Activated T-cell treated with anti-CD3 and anti-CD28 coated beads, Interleukin-2, amount 50 U/mL, for 1 hour (primary cell): ENCODE results near the gene IPO9.
"Not testable (repeated sequence)": the region's sequence is repeated elsewhere in the genome, so short reads cannot be mapped to it uniquely, and the experiment has no call there.

ENCODE experiments used
- DNase-seq: peaks from one replicate; pipeline ENCODE4 v3.0.0-alpha.2; 2020

IPO9 gene

DNA sequence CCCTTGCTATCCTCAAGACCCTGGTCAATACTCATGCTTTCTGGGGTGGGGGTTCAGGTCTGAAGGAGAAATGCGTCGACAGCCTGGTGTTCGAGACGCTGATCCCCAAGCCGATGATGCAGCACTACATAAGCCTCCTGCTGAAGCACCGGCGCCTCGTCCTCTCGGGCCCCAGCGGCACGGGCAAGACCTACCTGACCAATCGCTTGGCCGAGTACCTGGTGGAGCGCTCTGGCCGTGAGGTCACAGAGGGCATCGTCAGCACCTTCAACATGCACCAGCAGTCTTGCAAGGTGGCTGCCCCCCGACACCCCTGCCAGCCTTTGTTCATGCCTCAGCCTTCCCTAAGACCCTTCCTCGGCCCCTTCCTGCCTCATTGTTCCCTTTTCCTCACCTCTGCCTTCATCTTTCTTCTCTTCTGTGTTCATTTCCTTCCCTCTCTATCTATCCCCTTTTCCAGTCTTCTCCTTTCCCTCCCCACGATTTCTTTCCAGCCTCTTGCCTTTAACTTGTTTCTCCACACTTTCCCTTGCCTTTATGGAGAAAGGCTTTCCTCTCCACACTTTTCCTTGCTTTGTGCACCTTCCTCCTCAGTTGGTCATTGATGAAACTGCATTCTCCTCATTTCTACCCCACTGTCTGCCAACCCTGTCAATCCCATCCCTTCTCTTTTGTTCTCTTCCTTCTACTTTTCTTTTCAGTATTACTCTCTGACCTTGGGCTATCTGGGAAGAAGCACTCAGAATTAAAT is 18.3 kb upstream of the IPO9 start:
- DNase-seq: no peak

DNA sequence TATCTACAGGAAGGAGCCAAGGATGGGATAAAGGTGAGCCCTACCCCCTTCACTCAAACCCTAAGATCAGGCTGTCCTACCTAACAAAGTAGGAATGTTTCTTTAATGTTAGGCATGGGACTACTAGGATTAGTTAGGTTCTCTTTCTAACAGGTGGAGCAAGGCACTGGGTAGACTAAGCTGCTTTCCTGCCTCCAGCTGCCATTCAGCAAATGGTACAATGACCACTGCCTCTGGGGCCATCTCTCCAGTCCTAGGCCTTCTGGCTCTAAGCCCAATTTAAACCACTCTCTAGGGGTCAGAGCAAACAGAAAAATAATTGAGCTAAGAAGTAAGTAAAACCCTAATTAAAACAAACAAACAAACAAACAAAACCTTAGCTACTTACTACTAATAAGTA is 15.7 kb upstream of the IPO9 start:
- no peak for DNase-seq

DNA sequence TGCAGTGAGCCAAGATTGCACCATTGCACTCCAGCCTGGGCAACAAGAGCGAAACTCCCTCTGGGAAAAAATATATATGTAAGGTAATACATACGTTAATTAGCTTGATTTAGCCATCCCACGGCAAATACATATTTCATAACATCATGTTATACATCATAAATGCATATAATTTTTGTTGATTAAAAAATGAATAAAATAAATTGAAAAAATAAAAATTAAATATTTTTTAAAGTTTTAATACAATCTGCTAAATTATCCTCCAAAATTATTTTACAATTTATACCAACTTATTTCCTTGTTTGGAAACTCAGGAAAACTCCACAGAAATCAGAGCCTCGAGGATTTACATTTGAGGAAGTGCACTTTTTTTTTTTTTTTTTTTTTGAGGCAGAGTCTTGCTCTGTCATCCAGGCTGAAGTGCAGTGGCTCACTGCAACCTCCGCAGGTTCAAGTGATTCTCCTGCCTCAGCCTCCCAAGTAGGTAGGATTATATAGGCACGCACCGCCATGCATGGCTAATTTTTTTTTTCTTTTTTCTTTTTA is 12.6 kb upstream of the IPO9 start:
- no peak for DNase-seq

DNA sequence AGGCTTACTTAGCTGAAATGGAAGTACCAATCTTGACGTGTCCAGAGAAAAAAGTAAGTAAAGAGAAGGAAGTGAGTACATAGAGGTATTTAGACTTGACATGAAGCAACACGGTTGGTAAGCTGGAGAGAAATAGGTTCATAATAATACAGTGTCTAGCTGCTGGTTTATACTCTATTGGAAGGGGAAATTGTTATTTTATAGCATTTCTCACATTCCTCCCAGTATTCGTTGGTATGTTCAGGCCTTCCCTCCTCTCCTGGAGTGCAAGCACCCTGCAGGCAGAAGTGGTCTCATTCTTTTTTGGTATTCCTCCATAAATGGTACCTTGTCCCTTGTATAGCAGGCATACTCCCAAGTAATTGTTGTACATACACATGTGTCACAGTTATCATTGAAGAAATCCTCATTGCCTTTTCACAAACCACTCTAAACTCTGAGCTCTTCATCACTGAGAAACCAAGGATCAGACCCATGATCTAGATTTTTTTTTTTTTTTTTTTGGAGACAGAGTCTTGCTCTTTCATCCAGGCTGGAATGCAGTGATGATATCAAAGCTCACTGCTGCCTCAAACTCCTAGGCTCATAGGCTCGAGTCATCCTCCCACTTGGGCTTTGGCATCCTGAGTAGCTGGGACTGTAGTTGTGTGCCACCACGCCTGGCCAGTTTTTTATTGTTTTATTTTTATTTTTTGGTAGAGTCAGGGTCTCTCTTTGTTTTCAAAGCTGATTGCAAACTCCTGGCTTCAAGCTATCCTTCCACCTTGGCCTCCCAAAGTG is 9.8 kb upstream of the IPO9 start:
- no peak for DNase-seq

DNA sequence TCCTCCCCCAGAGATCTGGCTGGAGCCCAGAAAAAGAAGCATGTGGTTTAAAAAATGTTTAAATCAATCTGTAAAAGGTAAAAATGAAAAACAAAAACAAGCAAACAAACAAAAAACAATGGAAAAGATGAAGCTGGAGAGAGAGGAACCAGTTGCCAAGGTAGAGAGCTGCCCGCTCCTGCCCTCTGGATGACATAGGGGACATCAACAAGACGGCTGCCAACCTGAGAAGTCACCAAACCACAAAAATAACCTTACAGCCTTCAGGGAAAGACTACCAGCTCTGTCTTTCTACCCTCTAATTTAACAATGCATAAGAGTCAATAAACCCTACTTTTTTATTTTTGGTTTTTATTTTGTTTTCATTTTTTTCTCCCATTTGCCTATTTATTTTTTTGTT is 8.5 kb upstream of the IPO9 start:
- DNase-seq: no peak

DNA sequence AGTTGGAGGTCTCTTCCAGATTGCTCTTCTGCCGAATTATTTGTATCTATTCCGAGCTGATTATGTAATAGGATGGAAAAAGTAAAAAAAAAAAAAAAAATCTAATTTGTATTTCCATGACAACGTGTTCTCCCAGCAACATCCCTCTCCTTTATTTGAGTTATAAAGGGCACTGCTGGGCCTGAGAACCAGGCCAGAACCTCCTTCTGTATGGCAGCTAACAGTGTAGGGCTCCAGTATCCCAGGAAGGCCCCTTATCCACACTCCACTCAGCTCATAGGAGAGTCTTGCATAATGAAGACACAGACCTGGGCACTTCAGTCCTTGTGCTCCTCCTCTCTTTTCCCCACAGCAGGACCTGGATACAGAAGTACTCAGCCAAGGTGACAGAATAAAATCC is 3.7 kb upstream of the IPO9 start:
- DNase-seq: no peak

DNA sequence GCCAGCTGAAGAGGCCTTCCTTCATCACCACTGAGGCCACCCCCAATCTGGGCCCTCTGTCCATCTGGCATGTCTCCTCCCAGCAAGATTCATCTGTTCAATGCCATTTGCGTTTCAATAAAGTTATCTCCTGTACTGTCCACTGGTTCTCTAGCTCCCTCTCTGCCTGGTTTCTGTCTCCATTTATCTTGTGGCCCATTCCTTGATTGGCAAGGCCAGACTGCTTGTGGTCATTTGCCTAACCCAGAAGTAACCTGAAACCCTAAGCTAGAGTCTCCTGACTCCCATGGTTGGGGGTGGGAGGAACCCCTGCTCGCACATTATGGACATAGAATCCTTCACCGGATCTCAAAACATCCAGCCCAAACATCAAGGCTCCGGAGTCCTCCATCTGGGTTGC is 2.1 kb upstream of the IPO9 start:
- DNase-seq: no peak

DNA sequence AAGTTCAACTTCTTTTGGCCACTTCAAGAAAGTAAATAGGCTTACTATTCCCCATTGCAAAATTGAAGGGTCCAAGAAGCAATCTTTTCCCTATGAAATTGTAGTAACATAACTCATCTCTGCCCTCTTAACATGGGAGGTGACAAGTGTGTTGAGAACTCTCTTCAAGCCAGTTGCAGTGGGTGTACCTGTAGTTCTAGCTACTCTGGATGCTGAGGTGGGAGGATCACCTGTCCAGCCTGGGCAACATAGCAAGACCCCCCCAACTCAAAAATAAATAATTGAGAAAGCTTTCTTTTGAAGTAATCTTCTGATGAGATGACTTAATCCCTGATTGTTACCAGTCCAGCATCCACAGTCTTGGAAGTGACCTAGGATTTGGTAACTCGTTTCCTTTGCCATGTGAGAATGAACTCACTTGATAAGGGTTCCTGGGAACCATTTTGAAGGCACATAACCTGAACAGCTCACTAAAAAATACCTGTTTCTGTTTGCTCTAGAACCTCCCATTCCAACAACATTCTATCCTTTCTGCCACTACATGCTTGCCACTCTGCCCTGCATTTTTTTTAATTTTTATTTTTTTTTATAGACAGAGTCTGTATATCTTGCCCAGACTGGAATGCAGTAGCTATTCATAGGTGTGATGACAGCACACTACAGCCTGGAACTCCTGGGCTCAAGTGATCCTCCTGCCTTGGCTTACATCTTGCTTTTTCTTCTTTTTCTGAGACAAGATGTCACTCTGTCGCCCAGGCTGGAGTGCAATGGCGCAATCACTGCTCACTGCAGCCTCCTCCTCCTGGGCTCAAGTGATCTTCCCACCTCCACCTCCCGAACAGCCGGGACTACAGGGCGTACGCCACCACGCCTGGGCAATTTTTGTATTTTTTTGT is 1.4 kb upstream of the IPO9 start:
- DNase-seq: no peak

DNA sequence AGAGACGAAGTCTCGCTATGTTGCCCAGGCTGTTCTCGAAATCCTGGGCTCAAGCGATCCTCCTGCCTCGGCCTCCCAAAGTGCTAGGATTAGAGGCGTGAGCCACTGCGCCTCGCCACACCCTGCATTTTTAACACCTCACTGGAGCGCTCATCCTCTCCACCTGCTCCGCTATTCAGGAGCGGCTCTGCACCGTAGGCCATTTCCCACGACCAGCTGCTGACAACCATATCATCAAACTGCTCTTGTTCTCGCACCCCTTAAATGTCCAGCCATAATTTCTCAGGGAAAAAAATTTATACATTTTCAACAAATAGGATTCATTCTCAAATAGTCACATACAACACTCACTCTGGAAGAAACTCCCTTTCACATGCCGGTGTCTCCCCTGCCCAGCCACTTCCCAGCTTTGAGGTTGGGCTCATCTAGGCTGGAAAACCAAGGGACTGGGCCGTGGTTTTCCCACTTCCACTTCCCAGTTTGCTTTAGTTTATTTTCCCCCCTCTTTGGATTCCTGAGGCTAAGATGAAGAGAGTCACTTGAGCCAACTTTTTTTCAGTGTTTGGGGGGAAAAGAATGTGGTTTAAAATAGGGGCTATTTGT is 639 bp upstream of the IPO9 start:
- no peak for DNase-seq

DNA sequence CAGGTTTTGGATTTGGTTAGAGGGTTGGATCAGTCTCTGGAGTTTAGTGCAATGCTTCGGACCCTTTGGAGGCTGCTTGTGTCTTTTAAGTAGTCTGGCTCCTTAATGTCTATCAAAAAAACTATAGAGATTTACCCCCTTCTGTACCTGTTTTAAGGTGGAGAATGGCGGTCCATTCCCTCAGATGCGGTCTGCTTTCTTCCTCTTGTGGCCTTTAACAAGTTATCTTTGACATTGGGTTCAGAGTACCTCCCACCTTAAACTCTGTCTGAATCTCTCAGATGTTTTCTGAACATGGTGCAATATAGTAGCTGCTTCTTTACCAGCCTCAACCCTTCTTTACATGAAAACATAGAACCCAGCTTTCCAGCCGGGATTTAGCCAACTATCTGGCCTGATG is 2.4 kb downstream of the IPO9 start:
- DNase-seq: no peak

DNA sequence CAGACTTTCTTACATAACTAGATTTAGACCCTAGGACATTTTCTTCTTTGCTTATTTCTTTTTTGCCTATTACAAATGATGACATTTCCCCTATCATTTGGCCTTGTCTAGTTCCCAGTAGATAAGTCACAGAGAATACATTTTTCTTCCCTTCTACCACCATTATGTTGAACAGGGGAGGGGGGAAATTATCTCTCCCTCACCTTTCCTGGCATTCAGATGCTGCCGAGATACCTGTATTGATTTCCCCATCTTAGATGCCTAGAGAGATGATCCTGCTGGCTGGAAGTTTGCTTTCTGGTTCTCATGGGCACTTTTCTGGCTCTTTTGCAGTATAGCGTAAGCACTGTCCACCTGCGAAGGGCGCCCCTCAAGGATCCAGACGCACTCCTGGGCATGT is 5.7 kb downstream of the IPO9 start:
- no peak for DNase-seq

DNA sequence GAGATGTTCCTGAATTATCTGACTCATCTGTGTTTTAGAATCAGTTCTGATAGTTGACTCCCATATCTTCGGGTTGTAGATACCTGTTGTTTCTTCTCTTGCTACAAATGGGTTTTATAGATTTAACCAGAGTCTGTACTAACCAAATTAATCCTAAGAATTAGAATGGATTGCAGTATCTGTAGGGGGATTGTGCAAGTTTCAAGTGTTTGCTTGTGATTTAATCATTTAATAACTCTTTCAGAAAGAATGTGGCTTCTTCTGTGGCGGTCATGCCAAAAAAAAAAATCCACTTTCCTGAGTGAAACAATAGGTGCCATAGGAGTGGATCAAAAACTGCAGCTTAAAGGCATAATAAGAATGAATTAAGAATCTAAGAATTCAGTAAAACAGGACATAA is 9.4 kb downstream of the IPO9 start:
- DNase-seq: no peak

DNA sequence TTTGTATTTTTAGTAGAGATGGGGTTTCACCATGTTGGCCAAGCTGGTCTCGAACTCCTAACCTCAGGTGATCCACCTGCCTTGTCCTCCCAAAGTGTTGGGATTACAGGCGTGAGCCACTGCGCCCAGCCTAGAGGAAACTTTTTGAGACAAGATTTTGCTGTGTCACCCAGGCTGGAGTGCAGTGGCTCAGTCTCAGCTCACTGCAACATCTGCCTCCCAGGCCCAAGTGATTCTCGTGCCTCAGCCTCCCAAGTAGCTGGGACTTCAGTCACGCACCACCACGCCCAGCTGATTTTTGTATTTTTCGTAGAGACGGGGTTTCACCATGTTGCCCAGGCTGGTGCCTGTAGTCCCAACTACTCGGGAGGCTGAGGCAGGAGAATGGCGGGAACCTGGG is 10.1 kb downstream of the IPO9 start:
- not testable (repeated sequence) for DNase-seq

DNA sequence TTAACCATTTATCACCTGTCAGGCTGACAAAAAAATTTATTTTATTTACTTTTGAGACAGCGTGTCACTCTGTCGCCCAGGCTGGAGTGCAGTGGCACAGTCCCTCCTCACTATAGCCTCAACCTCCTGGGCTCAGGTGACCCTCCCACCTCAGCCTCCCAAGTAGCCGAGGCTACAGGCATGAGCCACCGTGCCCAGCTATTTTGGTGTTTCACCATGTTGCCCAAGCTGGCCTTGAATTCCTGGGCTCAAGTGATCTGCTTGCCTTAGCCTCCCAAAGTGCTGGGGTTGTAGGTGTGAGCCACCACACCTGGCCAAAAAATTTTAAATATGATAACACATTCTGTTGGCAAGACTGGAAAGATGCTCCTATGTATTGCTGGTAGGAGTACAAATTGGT is 11.1 kb downstream of the IPO9 start:
- DNase-seq: no peak

DNA sequence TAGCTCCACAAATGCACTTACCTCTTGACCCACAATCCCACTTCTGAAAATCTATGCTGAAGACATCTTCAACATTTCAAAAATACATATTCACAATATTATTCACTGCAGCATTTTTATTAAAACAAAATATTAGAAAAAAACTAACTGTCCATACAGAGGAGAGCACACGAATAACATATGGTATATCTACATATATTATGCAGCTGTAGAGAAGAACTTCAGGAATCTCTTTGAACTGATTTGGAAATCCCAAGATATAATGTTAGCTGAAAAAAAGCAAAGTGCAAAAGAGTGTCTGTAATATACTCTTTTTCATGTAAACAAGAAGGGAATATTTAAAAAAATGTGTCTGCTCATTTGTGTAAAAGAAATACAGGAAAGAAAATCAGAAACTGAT is 11.5 kb downstream of the IPO9 start:
- no peak for DNase-seq

DNA sequence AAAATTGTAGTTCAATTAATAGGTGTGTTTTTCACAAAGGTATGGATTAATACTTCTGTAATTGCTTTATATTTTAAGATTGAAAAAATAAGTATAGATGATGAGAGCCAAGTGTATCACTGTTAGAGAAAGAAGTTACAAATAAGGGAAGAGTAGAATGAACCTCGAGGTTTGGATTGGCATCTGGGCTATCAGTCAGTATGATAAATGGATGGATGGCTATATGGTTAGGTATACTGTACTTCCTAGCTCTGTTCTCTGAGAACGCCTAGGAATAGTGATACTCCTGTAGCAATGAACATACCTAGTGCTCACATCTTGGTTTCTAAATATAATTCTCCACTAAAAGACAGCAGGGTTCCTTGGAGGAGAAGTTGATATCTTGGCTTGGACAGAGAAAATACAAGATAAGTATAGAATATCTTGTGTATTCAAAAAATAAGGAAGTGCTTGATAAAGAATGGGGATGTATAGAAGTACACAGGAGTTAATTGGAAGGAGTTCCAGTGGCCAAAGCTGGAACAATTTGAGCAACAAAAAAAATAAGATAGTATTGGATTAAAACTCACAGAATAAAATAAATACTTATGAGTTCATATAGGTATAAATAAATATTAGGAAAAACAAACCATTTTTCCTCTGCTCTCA is 12.4 kb downstream of the IPO9 start:
- DNase-seq: no peak

DNA sequence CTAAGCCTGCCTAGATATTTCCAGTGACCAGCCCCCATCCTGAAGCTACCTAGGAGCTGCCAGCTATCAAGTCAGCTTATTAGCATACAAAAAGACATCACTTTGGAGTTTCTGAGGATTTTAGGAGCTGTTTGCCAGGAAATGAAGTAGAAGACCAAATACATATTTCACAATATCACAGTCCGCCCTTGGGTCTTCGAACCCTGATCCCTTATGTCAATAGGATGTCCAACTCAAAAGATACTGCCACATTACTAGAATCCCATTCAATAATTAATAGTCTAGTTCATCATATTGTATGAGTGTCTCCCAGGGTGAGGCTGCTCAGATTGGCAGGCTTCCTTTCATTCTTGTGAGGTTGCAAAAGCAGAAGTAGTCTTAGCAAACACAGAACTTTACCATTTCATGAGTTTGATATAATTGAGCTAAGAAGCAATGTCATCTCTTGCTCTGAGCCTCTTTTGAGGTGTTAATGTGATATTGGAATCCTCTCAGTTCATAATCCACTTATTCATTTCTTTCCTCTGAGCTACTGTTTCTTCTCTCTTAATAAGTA is 13.6 kb downstream of the IPO9 start:
- no peak for DNase-seq

DNA sequence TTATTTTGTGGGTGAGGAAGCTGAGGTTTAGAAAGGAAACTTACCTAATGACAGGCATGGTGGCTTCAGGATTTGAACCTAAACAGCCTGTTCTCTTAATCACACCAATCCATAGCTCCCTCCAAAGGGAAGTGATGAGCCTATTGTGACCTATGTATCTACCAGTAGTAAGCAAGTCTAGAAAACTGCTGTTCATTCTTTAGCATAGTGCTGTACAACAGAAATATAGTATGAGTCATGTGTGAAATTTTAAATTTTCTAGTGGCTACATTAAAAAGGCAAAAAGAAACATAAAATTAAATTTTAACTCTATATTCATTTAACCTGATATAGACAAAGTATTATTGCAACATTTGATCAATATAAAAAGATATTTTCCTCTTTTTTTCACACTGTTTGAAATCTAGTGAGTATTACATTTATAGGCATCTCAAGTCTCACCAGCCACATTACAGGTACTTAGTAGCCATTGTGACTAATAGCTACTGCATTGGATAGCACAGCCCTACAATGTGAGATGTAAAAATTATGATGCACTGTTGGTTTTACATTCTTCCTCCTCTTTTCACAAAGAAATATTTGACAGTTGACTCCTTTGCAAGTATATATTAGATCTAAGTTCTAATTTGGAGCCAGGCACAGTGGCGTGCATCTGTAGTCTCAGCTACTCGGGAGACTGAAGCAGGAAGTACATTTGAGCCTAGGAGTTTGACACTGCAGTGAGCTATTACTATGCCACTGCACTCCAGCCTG is 16.6 kb downstream of the IPO9 start:
- no peak for DNase-seq

DNA sequence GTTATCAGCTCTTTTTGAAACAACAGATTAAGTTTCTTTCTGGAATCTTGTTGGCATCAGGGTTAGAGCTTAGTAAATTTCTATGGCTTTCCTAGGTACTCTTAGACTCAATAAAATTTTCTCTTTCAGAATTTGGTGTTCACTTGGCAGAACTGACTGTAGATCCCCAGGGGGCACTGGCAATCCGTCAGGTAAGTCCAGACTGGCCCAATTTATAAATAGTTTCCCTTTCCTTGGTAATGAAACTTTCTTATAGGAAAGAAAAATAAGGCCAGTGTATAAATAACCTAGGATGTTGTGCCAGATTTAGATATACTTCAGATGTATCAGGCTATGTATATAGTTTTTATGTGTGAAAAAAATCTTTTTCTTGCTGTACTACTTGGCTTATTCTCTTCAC is 18.2 kb downstream of the IPO9 start:
- no peak for DNase-seq

DNA sequence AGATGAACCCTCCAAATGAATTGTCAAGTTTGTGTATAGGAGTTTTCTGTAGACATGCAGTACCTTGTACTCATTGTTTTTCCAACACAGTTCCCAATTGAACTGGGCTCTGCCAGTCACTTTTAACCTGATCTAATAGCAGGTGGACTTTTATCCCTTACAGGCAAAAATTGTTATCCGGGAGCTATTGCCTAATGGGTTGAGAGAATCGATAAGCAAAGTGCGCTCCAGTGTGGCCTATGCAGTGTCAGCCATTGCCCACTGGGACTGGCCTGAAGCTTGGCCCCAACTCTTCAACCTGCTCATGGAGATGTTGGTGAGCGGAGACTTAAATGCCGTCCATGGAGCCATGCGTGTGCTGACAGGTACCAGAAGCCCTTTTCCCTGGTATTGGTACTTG is 19.3 kb downstream of the IPO9 start:
- no peak for DNase-seq

DNA sequence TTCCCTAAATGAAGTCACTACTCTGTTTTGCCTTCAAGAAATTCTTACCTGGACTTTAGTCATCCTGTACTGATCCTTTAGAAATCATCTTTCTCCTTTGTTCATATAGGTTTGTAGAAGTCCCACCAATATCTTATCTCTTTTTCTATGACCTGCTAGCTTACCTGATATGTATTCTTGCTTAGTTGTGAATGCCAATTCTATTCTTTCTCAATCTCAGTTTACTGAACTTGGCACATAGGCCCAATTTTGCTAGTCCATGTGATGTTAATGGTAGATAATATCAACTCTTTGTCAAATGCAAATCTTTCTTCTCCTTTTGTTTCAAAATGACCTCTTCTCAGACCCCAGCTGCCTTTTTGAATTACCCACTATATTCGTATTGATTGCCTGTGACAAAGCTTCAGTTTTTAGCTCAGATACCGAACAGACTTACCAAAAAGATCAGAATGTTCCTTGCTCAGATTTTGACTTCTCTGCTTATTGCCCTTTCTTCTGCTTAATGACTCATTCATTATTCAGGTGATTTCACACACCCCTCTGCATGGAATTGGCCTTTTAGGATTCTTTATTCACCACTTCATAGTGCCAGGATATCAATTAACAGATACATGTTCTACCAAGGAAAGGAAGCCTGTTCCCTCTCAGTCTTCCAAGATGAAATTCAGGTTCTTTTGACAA is 20.6 kb downstream of the IPO9 start:
- DNase-seq: no peak
